Measurements from ENCODE around the gene KCNIP1.

Gene KCNIP1

DNA sequence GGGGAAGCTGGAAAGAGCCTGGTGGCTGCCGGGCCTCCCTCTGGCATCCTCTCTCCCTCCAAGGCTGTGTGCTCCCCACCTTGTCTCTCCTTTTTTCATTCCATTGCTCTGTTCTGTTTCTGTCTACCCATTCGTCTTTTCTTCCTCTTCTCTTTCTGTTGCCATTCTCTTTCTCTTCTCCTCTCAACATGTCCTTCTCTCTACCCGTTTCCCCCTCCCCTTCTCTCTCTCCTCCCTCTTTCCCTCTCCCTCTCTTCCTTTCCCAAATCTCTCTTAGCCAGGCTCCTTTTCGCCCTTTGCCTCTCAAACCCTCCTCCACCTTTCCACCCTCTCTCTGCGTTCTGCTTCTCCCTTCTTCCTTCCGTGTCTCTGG, 19.4 kb upstream of the KCNIP1 start:
- no peaks in the 10 kb centered on the region; the same call in 1 of the 2 replicates for H3K27me3 ChIP-seq (ENCODE audit: insufficient read depth, low read length)
- no peaks in the 10 kb centered on the region for H3K4me1 ChIP-seq (ENCODE audit: insufficient read depth, low read length)
- no peak overlapping the region for H3K27ac ChIP-seq (ENCODE audit: low read length)
- no peak overlapping the region for H3K9ac ChIP-seq (ENCODE audit: low read depth, low read length)
- H3K4me3 ChIP-seq (ENCODE audit: low read length) = no peak overlapping the region
- H3K9me3 ChIP-seq (ENCODE audit: insufficient read depth, low read depth, low read length) = no peaks in the 10 kb centered on the region
- no peaks in the 10 kb centered on the region for H3K36me3 ChIP-seq (ENCODE audit: insufficient read depth, low read depth, low read length)

DNA sequence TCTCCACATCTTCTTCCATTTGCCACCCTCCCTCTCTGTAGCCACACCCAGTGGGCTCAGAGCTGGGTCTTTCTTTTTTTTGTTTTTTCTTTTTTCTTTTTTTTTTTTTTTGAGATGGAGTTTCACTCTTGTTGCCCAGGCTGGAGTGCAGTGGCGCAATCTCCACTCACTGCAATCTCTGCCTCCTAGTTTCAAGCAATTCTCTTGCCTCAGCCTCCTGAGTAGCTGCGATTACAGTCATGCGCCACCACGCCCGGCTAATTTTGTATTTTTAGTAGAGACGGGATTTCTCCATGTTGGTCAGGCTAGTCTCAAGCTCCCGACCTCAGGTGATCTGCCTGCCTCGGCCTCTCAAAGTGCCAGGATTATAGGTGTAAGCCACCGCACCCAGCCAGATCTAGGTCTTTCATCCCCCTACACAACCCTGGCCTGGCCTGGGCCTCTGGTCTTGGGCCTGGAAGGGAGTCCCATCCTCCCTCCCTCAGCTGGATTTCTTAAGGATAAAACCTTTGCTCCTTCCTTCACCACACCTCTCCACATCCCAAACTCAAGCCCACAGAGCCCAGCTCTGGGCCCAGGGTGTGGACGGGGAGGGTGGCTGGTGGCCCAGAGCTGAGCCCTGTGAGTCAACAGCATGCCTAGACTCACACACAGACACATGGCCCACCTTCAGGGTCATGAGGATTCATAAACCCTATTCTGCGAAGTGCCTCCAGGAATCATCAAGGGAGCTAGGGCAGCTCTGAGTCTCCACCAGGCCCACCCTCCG, 18.8 kb upstream of the KCNIP1 start:
- H3K4me1 ChIP-seq (ENCODE audit: insufficient read depth, low read length) = no peaks in the 10 kb centered on the region
- H3K4me3 ChIP-seq (ENCODE audit: low read length) = no peak overlapping the region
- no peaks in the 10 kb centered on the region; the same call in 1 of the 2 replicates for H3K27me3 ChIP-seq (ENCODE audit: insufficient read depth, low read length)
- H3K9ac ChIP-seq (ENCODE audit: low read depth, low read length) = no peak overlapping the region
- no peaks in the 10 kb centered on the region for H3K36me3 ChIP-seq (ENCODE audit: insufficient read depth, low read depth, low read length)
- no peak overlapping the region for H3K27ac ChIP-seq (ENCODE audit: low read length)
- H3K9me3 ChIP-seq (ENCODE audit: insufficient read depth, low read depth, low read length) = no peaks in the 10 kb centered on the region

GRCh38 chr5:170485616-170485911, 18.3 kb upstream of the KCNIP1 start:
- peaks cover 2% of the 10 kb centered on the region; the same call in 1 of the 2 replicates for H3K4me1 ChIP-seq (ENCODE audit: insufficient read depth, low read length)
- H3K27me3 ChIP-seq (ENCODE audit: insufficient read depth, low read length) = no peaks in the 10 kb centered on the region; the same call in 1 of the 2 replicates
- no peaks in the 10 kb centered on the region for H3K9me3 ChIP-seq (ENCODE audit: insufficient read depth, low read depth, low read length)
- H3K4me3 ChIP-seq (ENCODE audit: low read length) = no peak overlapping the region
- H3K36me3 ChIP-seq (ENCODE audit: insufficient read depth, low read depth, low read length) = no peaks in the 10 kb centered on the region
- no peak overlapping the region for H3K27ac ChIP-seq (ENCODE audit: low read length)
- no peak overlapping the region for H3K9ac ChIP-seq (ENCODE audit: low read depth, low read length)

DNA sequence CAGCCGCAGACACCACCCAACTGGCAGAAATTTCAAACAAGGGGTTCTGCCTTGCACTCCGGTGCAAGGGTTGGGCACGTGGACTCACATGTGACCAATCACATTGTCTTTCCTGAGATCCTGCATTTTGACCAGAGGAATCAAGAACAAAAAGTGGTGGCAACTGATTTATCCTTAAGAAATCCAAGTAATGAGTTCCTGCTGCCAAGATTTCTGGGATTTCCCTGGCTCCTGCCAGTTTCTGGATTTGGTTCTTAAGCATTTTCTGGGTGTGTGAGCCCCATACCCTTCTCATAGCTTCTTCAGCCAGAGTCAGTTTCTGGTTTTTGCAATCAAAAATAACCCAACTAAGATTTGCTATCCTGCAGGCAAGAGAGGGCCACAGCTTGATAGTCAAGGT, 17.4 kb upstream of the KCNIP1 start:
- no peak overlapping the region for H3K27ac ChIP-seq (ENCODE audit: low read length)
- no peaks in the 10 kb centered on the region for H3K9me3 ChIP-seq (ENCODE audit: insufficient read depth, low read depth, low read length)
- H3K9ac ChIP-seq (ENCODE audit: low read depth, low read length) = no peak overlapping the region
- H3K27me3 ChIP-seq (ENCODE audit: insufficient read depth, low read length) = no peaks in the 10 kb centered on the region; the same call in 1 of the 2 replicates
- H3K36me3 ChIP-seq (ENCODE audit: insufficient read depth, low read depth, low read length) = no peaks in the 10 kb centered on the region
- H3K4me3 ChIP-seq (ENCODE audit: low read length) = no peak overlapping the region
- peaks cover 2% of the 10 kb centered on the region; the same call in 1 of the 2 replicates for H3K4me1 ChIP-seq (ENCODE audit: insufficient read depth, low read length)

DNA sequence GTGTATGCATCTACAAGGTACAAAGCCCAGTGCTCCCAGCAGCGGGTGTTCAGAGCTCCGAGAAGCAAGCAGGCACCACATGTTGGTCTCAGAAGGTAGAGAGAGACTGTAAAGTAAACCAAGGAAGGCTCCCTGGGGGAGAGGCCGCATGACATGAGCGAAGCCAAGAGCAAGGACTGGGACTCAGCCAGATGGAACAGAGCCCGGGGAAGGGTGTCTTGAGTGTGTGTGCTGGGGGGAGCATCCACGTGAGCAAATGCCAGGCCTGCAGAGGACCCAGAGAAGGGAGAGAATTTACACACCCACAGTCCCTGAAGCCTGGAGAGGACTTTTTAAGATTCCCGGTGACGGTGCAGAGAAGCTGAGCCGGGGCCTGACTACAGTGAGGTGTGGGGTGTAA, 15.2 kb upstream of the KCNIP1 start:
- Histone ChIP-seq H3K36me3 (ENCODE audit: insufficient read depth, low read depth, low read length) (no peaks in the 10 kb centered on the region), H3K27me3 (ENCODE audit: insufficient read depth, low read length) (no peaks in the 10 kb centered on the region), H3K9ac (ENCODE audit: low read depth, low read length) (no peak overlapping the region), H3K4me1 (ENCODE audit: insufficient read depth, low read length) (peaks cover 2% of the 10 kb centered on the region; the same call in 1 of the 2 replicates), H3K9me3 (ENCODE audit: insufficient read depth, low read depth, low read length) (no peaks in the 10 kb centered on the region), H3K4me3 (ENCODE audit: low read length) (no peak overlapping the region), H3K27ac (ENCODE audit: low read length) (no peak overlapping the region)

DNA sequence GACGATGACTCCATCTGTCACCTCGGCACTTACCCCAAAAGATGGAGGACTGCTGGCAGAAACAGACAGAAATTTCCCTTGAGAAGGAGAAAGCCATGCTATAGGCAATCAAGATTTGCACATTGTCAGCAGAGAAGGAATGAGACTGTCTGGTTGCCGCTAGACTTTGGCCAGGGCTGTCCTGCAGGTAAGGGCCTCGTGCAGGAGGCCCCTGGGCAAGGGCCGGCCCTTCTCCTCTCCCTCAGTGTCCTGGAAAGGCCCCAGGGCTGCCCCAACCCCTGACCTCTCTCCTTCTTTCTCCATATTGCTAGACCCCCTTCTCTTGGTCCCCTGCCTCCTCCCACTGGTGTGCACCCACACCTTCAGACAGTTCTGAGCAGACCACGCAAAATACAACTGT, 14.6 kb upstream of the KCNIP1 start:
- no peaks in the 10 kb centered on the region for H3K27me3 ChIP-seq (ENCODE audit: insufficient read depth, low read length)

DNA sequence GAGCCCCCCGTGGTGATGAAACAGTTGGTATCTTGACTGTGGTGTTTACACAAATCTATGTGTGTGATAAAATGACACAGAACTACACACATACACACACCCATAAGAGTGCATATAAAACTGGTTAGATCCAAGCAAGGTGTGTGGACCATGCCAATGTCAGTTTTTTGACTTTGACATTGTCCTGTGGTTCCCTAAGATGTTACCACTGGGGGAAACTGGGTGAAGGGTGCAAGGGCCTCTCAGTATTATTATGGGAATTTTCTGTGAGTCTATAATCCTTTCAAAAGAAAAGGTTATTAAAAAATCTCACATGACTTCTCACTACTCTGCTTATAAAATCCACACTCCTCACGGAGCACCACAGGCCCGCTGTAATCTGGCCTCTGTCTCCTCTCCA, 13.4 kb upstream of the KCNIP1 start:
- Histone ChIP-seq H3K27ac (ENCODE audit: low read length) (no peak overlapping the region), H3K9ac (ENCODE audit: low read depth, low read length) (no peak overlapping the region)

More for the DNA sequence above, 14.6 kb upstream of the KCNIP1 start:
- no peaks in the 10 kb centered on the region for H3K36me3 ChIP-seq (ENCODE audit: insufficient read depth, low read depth, low read length)
- no peaks in the 10 kb centered on the region for H3K9me3 ChIP-seq (ENCODE audit: insufficient read depth, low read depth, low read length)
- H3K9ac ChIP-seq (ENCODE audit: low read depth, low read length) = no peak overlapping the region
- no peak overlapping the region for H3K4me3 ChIP-seq (ENCODE audit: low read length)
- peaks cover 2% of the 10 kb centered on the region; the same call in 1 of the 2 replicates for H3K4me1 ChIP-seq (ENCODE audit: insufficient read depth, low read length)
- no peak overlapping the region for H3K27ac ChIP-seq (ENCODE audit: low read length)

GRCh38 chr5:170491479-170491878, 12.3 kb upstream of the KCNIP1 start:
- H3K9me3 ChIP-seq (ENCODE audit: insufficient read depth, low read depth, low read length) = no peaks in the 10 kb centered on the region
- no peak overlapping the region for H3K4me3 ChIP-seq (ENCODE audit: low read length)
- H3K27me3 ChIP-seq (ENCODE audit: insufficient read depth, low read length) = no peaks in the 10 kb centered on the region
- no peak overlapping the region for H3K27ac ChIP-seq (ENCODE audit: low read length)
- no peak overlapping the region for H3K9ac ChIP-seq (ENCODE audit: low read depth, low read length)
- peaks cover 2% of the 10 kb centered on the region; the same call in 1 of the 2 replicates for H3K4me1 ChIP-seq (ENCODE audit: insufficient read depth, low read length)
- H3K36me3 ChIP-seq (ENCODE audit: insufficient read depth, low read depth, low read length) = no peaks in the 10 kb centered on the region

More for the DNA sequence above, 13.4 kb upstream of the KCNIP1 start:
- Histone ChIP-seq H3K9me3 (ENCODE audit: insufficient read depth, low read depth, low read length) (no peaks in the 10 kb centered on the region), H3K4me3 (ENCODE audit: low read length) (no peak overlapping the region), H3K4me1 (ENCODE audit: insufficient read depth, low read length) (peaks cover 2% of the 10 kb centered on the region; the same call in 1 of the 2 replicates), H3K36me3 (ENCODE audit: insufficient read depth, low read depth, low read length) (no peaks in the 10 kb centered on the region), H3K27me3 (ENCODE audit: insufficient read depth, low read length) (no peaks in the 10 kb centered on the region)

DNA sequence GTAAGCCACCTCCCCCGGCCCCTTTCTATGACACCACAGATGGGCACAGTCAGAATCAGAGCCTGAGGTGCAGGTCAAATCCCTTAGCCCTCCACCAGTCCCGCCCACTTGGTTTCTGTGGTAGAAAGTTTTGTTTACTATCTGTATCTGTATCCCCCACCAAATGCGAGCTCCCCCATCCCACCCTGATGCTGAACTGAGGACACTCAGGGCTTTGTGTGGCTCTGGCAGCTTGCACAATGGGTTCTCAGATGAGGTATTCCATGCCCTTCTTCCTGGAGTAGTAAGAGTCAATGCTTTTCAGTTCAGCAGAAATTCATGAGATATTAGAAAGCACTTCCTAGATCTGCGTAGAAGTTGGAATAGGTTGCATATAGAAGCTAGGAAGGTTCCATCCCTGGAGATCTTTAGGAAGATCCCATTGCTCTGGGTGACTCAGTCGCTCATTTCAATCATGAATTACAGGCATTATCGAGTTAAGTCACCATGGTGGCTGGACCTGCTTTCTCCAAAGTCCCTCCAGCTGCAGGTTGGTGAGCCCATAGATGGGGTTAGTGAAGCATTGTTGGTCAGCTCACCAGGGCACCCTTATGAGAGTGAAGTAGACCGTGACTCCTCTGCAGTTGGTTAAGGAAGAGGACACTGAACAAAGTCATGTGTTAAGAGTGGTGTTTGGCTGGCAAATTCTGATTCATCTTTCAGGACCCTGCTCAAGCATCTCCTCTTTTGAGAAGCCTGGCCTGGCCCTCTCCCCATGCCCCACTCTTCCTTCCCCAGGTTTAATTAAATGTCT, 10.6 kb upstream of the KCNIP1 start:
- H3K36me3 ChIP-seq (ENCODE audit: insufficient read depth, low read depth, low read length) = no peaks in the 10 kb centered on the region
- H3K9me3 ChIP-seq (ENCODE audit: insufficient read depth, low read depth, low read length) = no peaks in the 10 kb centered on the region
- H3K4me3 ChIP-seq (ENCODE audit: low read length) = no peak overlapping the region
- H3K4me1 ChIP-seq (ENCODE audit: insufficient read depth, low read length) = peaks cover 2% of the 10 kb centered on the region; the same call in 1 of the 2 replicates
- no peaks in the 10 kb centered on the region for H3K27me3 ChIP-seq (ENCODE audit: insufficient read depth, low read length)
- H3K27ac ChIP-seq (ENCODE audit: low read length) = no peak overlapping the region
- no peak overlapping the region for H3K9ac ChIP-seq (ENCODE audit: low read depth, low read length)

DNA sequence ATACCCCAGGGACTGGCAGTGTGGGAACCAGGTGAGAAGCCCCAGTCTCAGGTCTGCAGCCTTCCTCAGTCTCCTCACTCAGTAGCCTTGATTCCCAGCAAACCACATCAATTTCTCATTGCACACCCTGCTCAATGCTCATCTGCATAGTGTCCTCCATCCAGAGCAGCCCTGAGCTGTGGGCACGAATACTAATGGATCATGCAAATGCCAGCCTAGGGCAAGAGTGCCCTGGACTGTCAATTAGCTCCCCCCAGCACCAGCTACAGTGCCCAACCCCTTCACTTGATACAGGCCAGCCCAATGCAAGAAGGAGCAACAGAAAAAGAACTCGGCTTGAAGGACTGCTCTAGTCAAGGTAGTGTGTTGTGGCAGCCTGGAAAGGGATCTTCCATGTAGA, 9.8 kb upstream of the KCNIP1 start:
- no peak overlapping the region for H3K4me3 ChIP-seq (ENCODE audit: low read length)
- no peak overlapping the region for H3K27ac ChIP-seq (ENCODE audit: low read length)
- H3K9ac ChIP-seq (ENCODE audit: low read depth, low read length) = no peak overlapping the region
- H3K9me3 ChIP-seq (ENCODE audit: insufficient read depth, low read depth, low read length) = no peaks in the 10 kb centered on the region
- H3K27me3 ChIP-seq (ENCODE audit: insufficient read depth, low read length) = no peaks in the 10 kb centered on the region
- H3K36me3 ChIP-seq (ENCODE audit: insufficient read depth, low read depth, low read length) = no peaks in the 10 kb centered on the region
- peaks cover 2% of the 10 kb centered on the region; the same call in 1 of the 2 replicates for H3K4me1 ChIP-seq (ENCODE audit: insufficient read depth, low read length)

DNA sequence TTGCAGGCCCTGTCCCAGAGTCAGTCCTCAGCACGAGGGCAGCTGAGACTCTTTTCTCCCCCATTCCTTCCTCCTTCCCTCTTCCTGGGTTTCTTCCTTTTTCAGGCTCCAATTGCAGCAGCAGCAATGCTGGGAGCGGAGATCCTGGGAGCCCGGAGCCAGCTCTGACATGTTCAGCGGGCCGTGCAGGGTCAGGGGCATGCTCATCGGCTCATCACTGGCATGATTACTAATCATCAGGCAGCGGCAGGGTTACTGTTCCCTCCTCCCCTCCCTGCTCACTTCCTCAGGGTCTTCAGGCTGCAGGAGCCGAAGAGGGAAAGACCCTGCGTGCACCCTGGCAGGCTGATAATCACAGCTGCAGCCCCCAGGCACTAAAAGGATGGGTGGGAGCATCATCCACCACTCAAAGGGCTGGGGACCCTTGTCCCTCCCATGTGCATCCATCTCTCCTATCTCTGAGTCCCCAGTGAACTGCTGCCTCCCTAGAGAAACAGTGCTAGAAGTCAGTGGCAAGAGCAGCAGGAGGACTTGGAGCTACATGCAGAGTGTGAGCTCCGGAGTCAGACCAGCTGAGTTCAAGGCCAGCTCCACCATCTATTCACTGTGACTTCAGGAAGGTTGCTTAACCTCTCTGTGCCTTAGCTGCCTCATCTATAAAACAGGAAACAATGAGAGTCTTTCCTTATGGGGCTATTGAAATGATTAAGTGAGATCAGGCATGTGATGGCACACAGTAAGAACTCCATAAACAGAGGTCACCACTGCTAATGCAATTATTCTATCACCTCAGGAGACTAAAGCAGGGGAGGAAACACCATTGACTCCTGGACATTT, 7.8 kb upstream of the KCNIP1 start:
- H3K4me3 ChIP-seq (ENCODE audit: low read length) = no peak overlapping the region

More for the DNA sequence above, 7.8 kb upstream of the KCNIP1 start:
- Histone ChIP-seq H3K27me3 (ENCODE audit: insufficient read depth, low read length) (no peaks in the 10 kb centered on the region), H3K9ac (ENCODE audit: low read depth, low read length) (no peak overlapping the region), H3K9me3 (ENCODE audit: insufficient read depth, low read depth, low read length) (no peaks in the 10 kb centered on the region), H3K36me3 (ENCODE audit: insufficient read depth, low read depth, low read length) (no peaks in the 10 kb centered on the region), H3K4me1 (ENCODE audit: insufficient read depth, low read length) (no peaks in the 10 kb centered on the region), H3K27ac (ENCODE audit: low read length) (no peak overlapping the region)
